HG03139 (cell line): ENCODE data around the gene BMP3.

Experiments
- ATAC-seq: cut with Tn5 transposase; IDR thresholded peaks from one replicate; pipeline ENCODE4 v1.9.1; 2021; ENCODE audit not compliant: unreplicated experiment

Gene BMP3

DNA sequence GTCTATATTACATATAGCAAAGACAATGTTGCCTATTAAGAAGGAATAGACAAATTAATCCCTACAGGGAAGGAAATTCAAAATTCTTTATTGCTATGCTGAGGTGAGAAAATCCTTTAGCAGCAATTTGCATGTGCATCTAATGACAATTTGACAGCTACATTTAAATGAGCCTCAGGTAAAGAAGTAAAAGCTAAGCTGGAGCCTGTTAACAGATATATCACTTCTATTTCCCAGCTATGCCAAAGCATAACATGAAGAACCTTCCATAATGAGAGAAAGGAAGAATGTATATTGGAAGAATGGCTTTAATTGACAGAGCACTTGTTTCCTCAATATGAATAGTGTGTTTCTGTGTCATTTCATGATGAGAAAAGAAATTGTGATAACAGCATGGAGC, 71.6 kb downstream of the BMP3 start:
- no peak for ATAC-seq

DNA sequence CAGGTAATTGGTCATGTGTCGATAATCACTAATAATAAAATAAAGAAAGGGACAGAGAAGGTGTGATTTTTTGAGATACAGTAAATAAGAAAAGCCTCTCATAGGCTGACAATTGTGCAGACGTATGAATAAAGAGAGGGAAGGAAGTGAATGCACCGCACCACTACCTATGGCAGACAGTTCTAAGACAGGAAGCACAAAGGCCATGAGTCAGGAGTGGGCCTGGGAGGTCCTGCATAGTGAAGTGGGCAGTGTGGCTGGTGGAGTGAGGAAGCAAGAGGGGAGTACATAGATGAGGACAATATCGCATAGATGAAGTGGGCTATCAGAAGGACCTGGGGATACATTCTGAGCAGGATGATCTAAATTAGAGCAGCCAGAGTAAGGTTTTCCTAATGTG, 75.6 kb downstream of the BMP3 start:
- ATAC-seq: no peak
